Suprapubic skin (tissue), 4 donors: Measurements from ENCODE around the gene EARS2. TPM values are rescaled to one million over a fixed set of nuclear protein-coding genes. Genes with fewer than 3 reads are reported as not detected.

ENCODE experiments used
- DNase-seq, 2 donors: peaks; one replicate each; pipeline ENCODE4 v3.0.0-alpha.2; 2019; ENCODE audit warnings: low spot score in 2 of 2
- H3K27ac ChIP-seq: fragments of 200-600 bp; sonication (generic); one replicate; pipeline ENCODE4 v1.5.1; 2019
- H3K27me3 ChIP-seq: fragments of 200-600 bp; sonication (generic); one replicate; pipeline ENCODE4 v1.5.1; 2019
- H3K36me3 ChIP-seq: fragments of 200-600 bp; sonication (generic); one replicate; pipeline ENCODE4 v1.5.1; 2019
- H3K4me1 ChIP-seq: fragments of 200-600 bp; sonication (generic); one replicate; pipeline ENCODE4 v1.5.1; 2019
- H3K4me3 ChIP-seq: fragments of 200-600 bp; sonication (generic); one replicate; pipeline ENCODE4 v1.5.1; 2019; ENCODE audit warnings: mild to moderate bottlenecking
- H3K9me3 ChIP-seq: fragments of 200-600 bp; sonication (generic); one replicate; pipeline ENCODE4 v1.5.1; 2019
- EP300 ChIP-seq: sonication (generic); formaldehyde crosslinking; IDR thresholded peaks from one replicate; pipeline ENCODE4 v1.6.1; 2017; ENCODE audit warnings: antibody characterized with exemption
- POLR2A ChIP-seq, 2 donors: fragments of 450-650 bp; IDR thresholded peaks; one replicate each; pipeline ENCODE4 v1.6.1; 2017; ENCODE audit warnings: antibody characterized with exemption in 2 of 2, mild to moderate bottlenecking in 2 of 2, moderate library complexity in 2 of 2
- POLR2AphosphoS5 ChIP-seq, 3 donors: sonication (generic); formaldehyde crosslinking; IDR thresholded peaks; one replicate each; pipeline ENCODE4 v1.6.1; 2017; ENCODE audit warnings: antibody characterized with exemption in 3 of 3
- WGBS: methylation state at CpG from one replicate; pipeline ENCODE4 v1.1.5; 2018; 5-methylcytosine and 5-hydroxymethylcytosine counted together
- total RNA-seq, 4 donors: library from RNA; depleted of rRNA; stranded (reverse); fragments of >200 nt; gene quantifications; one replicate each; pipeline ENCODE4 v1.1.0, GENCODE V29; 2016
- TF ChIP-seq, protein P1 (sequence below), 2 donors: fragments of 200-600 bp in 1 of 2; fragments of 450-650 bp in 1 of 2; sonication (generic) in 1 of 2; IDR thresholded peaks; one replicate each; pipeline ENCODE4 v1.5.1; 2016 to 2019; ENCODE audit warnings: antibody characterized with exemption in 2 of 2, mild to moderate bottlenecking in 1 of 2, moderate library complexity in 1 of 2

EARS2 gene
- total RNA-seq, 4 donors from 2014 or later, result 24.1 to 37.2 (median 36.6) TPM

DNA sequence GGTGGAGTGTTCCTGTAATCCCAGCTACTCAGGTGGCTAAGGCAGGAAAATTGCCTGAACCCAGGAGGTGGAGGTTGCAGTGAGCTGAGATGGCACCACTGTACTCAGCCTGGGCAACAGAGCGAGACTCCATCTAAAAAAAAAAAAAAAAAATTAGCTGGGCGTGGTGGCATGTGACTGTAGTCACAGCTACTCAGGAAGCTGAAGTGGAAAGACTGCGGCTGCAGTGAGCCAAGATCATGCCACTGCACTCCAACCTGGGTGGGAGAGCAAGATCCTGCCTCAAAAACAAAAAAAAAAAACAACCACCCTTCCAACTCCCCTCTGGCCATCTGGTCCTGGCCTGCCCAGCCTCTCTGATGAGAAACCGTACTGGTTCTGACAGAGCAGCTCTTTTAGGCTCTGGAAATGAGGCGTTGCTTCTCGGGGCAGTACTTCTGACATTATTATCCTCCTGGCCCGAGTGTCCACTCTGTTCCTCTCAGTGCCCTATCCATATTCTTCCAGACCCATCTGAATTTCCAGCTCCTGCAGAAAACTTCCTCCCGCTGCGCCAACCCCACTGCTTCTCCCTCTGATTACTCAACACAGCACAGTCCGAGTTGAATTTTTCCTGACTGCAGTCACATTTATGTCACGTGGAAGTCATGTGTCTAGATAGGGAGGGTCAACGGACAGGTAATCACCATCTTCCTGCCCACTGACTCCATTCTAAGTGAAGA, 60.2 kb downstream of the EARS2 start:
- H3K4me1 ChIP-seq, result peaks cover 66% of the 10 kb centered on the region
- no peak for DNase-seq
- peaks cover 35% of the 10 kb centered on the region for H3K36me3 ChIP-seq
- WGBS, result 17% methylated on average over 12 of the region's 12 CpGs
- TF ChIP-seq, protein P1, sequence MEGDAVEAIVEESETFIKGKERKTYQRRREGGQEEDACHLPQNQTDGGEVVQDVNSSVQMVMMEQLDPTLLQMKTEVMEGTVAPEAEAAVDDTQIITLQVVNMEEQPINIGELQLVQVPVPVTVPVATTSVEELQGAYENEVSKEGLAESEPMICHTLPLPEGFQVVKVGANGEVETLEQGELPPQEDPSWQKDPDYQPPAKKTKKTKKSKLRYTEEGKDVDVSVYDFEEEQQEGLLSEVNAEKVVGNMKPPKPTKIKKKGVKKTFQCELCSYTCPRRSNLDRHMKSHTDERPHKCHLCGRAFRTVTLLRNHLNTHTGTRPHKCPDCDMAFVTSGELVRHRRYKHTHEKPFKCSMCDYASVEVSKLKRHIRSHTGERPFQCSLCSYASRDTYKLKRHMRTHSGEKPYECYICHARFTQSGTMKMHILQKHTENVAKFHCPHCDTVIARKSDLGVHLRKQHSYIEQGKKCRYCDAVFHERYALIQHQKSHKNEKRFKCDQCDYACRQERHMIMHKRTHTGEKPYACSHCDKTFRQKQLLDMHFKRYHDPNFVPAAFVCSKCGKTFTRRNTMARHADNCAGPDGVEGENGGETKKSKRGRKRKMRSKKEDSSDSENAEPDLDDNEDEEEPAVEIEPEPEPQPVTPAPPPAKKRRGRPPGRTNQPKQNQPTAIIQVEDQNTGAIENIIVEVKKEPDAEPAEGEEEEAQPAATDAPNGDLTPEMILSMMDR (IDR thresholded peaks at IDR 0.05), result no peak
- TF ChIP-seq POLR2A (IDR thresholded peaks at IDR 0.05), result no peak
- TF ChIP-seq POLR2AphosphoS5 (IDR thresholded peaks at IDR 0.05), result no peak
- no peak for TF ChIP-seq EP300
- H3K4me3 ChIP-seq, result peak overlapping the region; percentile 2
- H3K27me3 ChIP-seq, result no peaks in the 10 kb centered on the region
- no peaks in the 10 kb centered on the region for H3K9me3 ChIP-seq
- peak overlapping the region; percentile 53 for H3K27ac ChIP-seq

DNA sequence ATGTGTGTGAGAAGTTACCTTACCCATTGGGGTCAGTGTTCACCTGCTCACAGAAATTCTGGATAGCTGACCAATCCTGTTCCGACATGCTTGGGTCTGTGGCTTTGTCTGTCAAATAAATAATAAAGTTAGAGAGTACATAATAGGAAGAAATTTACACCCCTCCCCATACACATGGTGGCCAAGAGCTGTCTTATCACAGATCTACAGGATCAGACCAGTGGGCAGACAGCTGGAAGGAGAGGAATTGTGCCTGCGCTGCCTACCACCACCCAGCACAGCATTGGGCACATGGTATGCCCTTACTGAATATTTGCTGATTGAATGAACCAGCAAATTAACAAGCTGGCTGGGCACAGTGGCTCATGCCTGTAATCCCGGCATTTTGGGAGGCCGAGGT, 61.5 kb downstream of the EARS2 start:
- WGBS, result 99% methylated on average over 4 of the region's 4 CpGs
- H3K4me1 ChIP-seq, result peaks cover 64% of the 10 kb centered on the region
- H3K27me3 ChIP-seq, result no peaks in the 10 kb centered on the region
- no peak overlapping the region for H3K27ac ChIP-seq
- H3K4me3 ChIP-seq, result no peak overlapping the region
- TF ChIP-seq POLR2A (IDR thresholded peaks at IDR 0.05), result no peak
- TF ChIP-seq, protein P1 (IDR thresholded peaks at IDR 0.05), result no peak
- TF ChIP-seq EP300, result no peak
- TF ChIP-seq POLR2AphosphoS5 (IDR thresholded peaks at IDR 0.05), result no peak
- no peaks in the 10 kb centered on the region for H3K9me3 ChIP-seq
- H3K36me3 ChIP-seq, result peaks cover 42% of the 10 kb centered on the region
- no peak for DNase-seq

DNA sequence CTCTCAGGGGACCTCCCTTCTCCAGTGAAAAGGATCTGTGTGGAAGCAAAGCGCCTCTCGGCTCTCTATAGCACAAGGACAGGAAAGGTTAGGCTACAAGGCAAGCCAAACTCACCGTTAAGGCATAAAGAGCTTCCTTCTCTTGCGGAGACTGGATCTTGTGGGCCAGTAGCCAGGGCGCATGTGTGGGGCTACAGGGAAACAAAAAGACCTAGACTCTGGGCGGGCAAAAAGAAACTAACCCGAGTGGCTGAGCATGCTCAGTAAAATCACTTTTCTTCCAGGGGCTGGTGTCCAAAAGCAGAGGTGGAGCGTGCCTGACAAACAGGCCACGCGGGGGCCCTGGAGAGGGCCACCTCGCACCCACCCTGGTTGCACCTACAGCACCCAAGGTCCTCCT, 63.0 kb downstream of the EARS2 start:
- no peak for DNase-seq
- peaks cover 51% of the 10 kb centered on the region for H3K4me1 ChIP-seq
- WGBS, result 67% methylated on average over 10 of the region's 11 CpGs
- H3K9me3 ChIP-seq, result no peaks in the 10 kb centered on the region
- H3K27me3 ChIP-seq, result no peaks in the 10 kb centered on the region
- no peak overlapping the region for H3K4me3 ChIP-seq
- peaks cover 55% of the 10 kb centered on the region for H3K36me3 ChIP-seq
- H3K27ac ChIP-seq, result peak overlapping the region; percentile 46
- TF ChIP-seq POLR2AphosphoS5 (IDR thresholded peaks at IDR 0.05) (no peak), POLR2A (IDR thresholded peaks at IDR 0.05) (no peak), EP300 (no peak)
- TF ChIP-seq, protein P1 (IDR thresholded peaks at IDR 0.05), result no peak

DNA sequence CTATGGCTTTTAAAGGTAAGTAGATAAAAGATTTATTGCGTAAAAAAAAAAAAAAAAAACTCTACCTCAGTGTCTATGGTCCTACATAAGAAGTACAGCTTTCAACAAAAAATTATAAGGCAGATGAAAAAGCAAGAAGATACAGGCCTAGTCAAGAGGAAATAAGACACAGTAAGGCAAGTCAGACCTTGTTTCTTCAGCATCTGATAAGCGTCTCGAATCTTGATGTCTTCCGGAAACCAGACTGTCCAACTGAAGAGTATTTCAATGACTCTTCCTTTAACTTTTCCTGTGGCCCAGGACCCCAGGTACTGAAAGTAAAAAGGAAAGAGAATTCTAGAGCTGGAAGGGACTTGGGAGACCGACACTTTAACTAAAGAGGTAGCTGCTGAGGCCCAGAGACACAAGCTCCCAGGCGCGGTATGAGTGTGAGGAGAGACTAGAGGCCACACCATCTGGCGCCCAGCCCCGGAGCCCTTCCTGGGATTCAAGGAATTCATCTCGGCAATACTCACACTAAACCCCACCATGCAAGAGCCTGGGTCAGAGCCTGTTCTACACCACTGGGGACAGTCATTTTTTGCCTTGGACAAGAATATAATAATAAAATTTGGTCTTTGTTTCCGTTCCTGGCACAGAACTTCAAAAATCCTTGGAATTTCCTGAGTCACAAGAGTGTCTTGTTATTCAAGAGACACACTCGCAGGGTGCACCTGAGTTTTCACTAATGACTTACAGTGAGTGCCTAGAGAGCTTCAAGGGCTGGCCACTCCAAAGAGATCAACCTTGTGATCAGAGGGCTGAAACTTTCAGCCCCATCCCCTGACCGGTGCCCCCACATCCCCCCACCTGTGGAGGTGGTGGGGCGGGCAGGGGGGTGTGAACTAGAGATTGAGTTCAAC, 65.4 kb downstream of the EARS2 start:
- DNase-seq, result no peak
- Histone ChIP-seq H3K4me3 (no peak overlapping the region), H3K4me1 (peaks cover 26% of the 10 kb centered on the region), H3K27ac (no peak overlapping the region), H3K9me3 (no peaks in the 10 kb centered on the region), H3K36me3 (peaks cover 79% of the 10 kb centered on the region), H3K27me3 (no peaks in the 10 kb centered on the region)
- WGBS, result 48% methylated on average over 14 of the region's 14 CpGs
- TF ChIP-seq POLR2A (IDR thresholded peaks at IDR 0.05), result no peak
- TF ChIP-seq, protein P1 (IDR thresholded peaks at IDR 0.05), result no peak
- TF ChIP-seq POLR2AphosphoS5 (IDR thresholded peaks at IDR 0.05), result no peak
- no peak for TF ChIP-seq EP300

DNA sequence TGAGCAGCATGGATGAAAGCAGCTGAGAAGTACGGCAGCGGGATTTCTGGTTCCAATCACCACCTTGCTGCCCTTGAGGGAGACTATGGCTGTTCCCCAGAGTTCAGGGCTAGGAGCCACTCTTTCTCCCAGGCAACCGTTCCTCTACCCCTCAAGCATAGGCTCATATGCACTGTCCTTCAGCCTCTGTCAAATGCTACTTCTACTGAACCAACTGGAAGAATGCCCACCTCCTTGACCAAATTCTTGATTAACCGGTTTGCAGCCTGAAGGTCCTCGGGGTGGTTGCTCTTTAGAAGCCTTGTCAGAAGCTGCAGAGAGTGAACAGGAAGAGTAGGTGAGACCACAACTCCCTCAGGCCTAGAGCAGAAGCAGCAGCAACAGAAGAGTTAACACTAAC, 70.7 kb downstream of the EARS2 start:
- H3K27ac ChIP-seq, result no peak overlapping the region
- H3K27me3 ChIP-seq, result no peaks in the 10 kb centered on the region
- H3K36me3 ChIP-seq, result peaks cover 91% of the 10 kb centered on the region
- no peaks in the 10 kb centered on the region for H3K9me3 ChIP-seq
- DNase-seq, result no peak
- H3K4me3 ChIP-seq, result no peak overlapping the region
- no peak for TF ChIP-seq POLR2A (IDR thresholded peaks at IDR 0.05)
- TF ChIP-seq, protein P1 (IDR thresholded peaks at IDR 0.05), result no peak
- TF ChIP-seq POLR2AphosphoS5 (IDR thresholded peaks at IDR 0.05), result no peak
- TF ChIP-seq EP300, result no peak
- 67% methylated on average over 5 of the region's 5 CpGs for WGBS
- H3K4me1 ChIP-seq, result peaks cover 7% of the 10 kb centered on the region
